H9 (cell line): ENCODE data around the gene SIX2. TPM values are rescaled to one million over a fixed set of nuclear protein-coding genes. Genes with fewer than 3 reads are reported as not detected.

ENCODE experiments used
- DNase-seq: peaks from one replicate; pipeline ENCODE4 v3.0.0-alpha.2; 2017
- H2AFZ ChIP-seq: one replicate; pipeline ENCODE4 v1.6.1; 2013; ENCODE audit warnings: mild to moderate bottlenecking, low read length, control low read depth, moderate library complexity
- H2AK5ac ChIP-seq: 2 replicates; pipeline ENCODE4 v1.6.1; 2013; ENCODE audit warnings: low read length, control low read depth, mixed read lengths; ENCODE audit not compliant: insufficient read length
- H2BK120ac ChIP-seq: one replicate; pipeline ENCODE4 v1.6.1; 2013; ENCODE audit warnings: low read depth, mild to moderate bottlenecking, low read length, control low read depth, inconsistent platforms; ENCODE audit not compliant: poor library complexity, severe bottlenecking
- H2BK12ac ChIP-seq: 2 replicates; pipeline ENCODE4 v1.6.1; 2013; ENCODE audit warnings: low read length, control low read depth, mixed read lengths, low read depth; ENCODE audit not compliant: insufficient read length
- H2BK15ac ChIP-seq: 2 replicates; pipeline ENCODE4 v1.6.1; 2013; ENCODE audit warnings: low read depth, low read length, control low read depth
- H2BK20ac ChIP-seq: one replicate; pipeline ENCODE4 v1.6.1; 2013; ENCODE audit warnings: low read depth, mild to moderate bottlenecking, low read length, control low read depth, inconsistent platforms; ENCODE audit not compliant: poor library complexity, severe bottlenecking
- H2BK5ac ChIP-seq: 2 replicates; pipeline ENCODE4 v1.6.1; 2013; ENCODE audit warnings: low read length, control low read depth, mixed read lengths; ENCODE audit not compliant: insufficient read length
- H3K14ac ChIP-seq: 2 replicates; pipeline ENCODE4 v1.6.1; 2013; ENCODE audit warnings: low read length, control low read depth; ENCODE audit not compliant: insufficient read depth
- H3K18ac ChIP-seq: 2 replicates; pipeline ENCODE4 v1.6.1; 2013; ENCODE audit warnings: low read depth, mild to moderate bottlenecking, mixed read lengths, low read length, control low read depth; ENCODE audit not compliant: insufficient read length
- H3K23ac ChIP-seq: 2 replicates; pipeline ENCODE4 v1.6.1; 2013; ENCODE audit warnings: low read length, control low read depth, mixed read lengths, low read depth; ENCODE audit not compliant: insufficient read length
- H3K23me2 ChIP-seq: 2 replicates; pipeline ENCODE4 v1.6.1; 2013; ENCODE audit warnings: low read depth, mild to moderate bottlenecking, mixed read lengths, low read length, control low read depth; ENCODE audit not compliant: insufficient read length, poor library complexity, severe bottlenecking
- H3K27ac ChIP-seq: 2 replicates; pipeline ENCODE4 v1.5.1; 2013; ENCODE audit warnings: low read length, control low read depth, mixed read lengths, low read depth; ENCODE audit not compliant: insufficient read length
- H3K27me3 ChIP-seq: 2 replicates; pipeline ENCODE4 v1.6.1; 2013; ENCODE audit warnings: low read length, control low read depth, inconsistent platforms; ENCODE audit not compliant: insufficient read depth
- H3K4ac ChIP-seq: 2 replicates; pipeline ENCODE4 v1.6.1; 2013; ENCODE audit warnings: low read depth, mild to moderate bottlenecking, control low read depth, inconsistent platforms, low read length, moderate library complexity
- H3K4me1 ChIP-seq: 2 replicates; pipeline ENCODE4 v1.6.1; 2013; ENCODE audit warnings: low read length, control low read depth, inconsistent platforms; ENCODE audit not compliant: insufficient read depth
- H3K4me2 ChIP-seq: 2 replicates; pipeline ENCODE4 v1.6.1; 2013; ENCODE audit warnings: low read length, control low read depth, mixed read lengths; ENCODE audit not compliant: insufficient read length, insufficient read depth
- H3K56ac ChIP-seq: 2 replicates; pipeline ENCODE4 v1.6.1; 2013; ENCODE audit warnings: low read depth, mild to moderate bottlenecking, mixed read lengths, low read length, control low read depth; ENCODE audit not compliant: insufficient read length
- H3K79me1 ChIP-seq: 2 replicates; pipeline ENCODE4 v1.6.1; 2013; ENCODE audit warnings: low read depth, mild to moderate bottlenecking, moderate library complexity, low read length, control low read depth, inconsistent platforms; ENCODE audit not compliant: insufficient read depth, poor library complexity, severe bottlenecking
- H3K79me2 ChIP-seq: 2 replicates; pipeline ENCODE4 v1.6.1; 2013; ENCODE audit warnings: low read length, control low read depth, inconsistent platforms; ENCODE audit not compliant: insufficient read depth
- H3K9ac ChIP-seq: 2 replicates; pipeline ENCODE4 v1.6.1; 2013; ENCODE audit warnings: low read length, control low read depth, mixed read lengths; ENCODE audit not compliant: insufficient read length; ENCODE audit errors: extremely low read depth
- H3K9me3 ChIP-seq: one replicate; pipeline ENCODE4 v1.6.1; 2013; ENCODE audit warnings: low read depth, low read length, inconsistent platforms; ENCODE audit not compliant: control insufficient read depth
- H3T11ph ChIP-seq: one replicate; pipeline ENCODE4 v1.6.1; 2013; ENCODE audit warnings: mild to moderate bottlenecking, low read length, control low read depth, inconsistent platforms
- H4K20me1 ChIP-seq: one replicate; pipeline ENCODE4 v1.6.1; 2013; ENCODE audit not compliant: control insufficient read depth, insufficient read length, insufficient read depth
- H4K5ac ChIP-seq: 2 replicates; pipeline ENCODE4 v1.6.1; 2013; ENCODE audit warnings: low read depth, mild to moderate bottlenecking, mixed read lengths, low read length, control low read depth; ENCODE audit not compliant: insufficient read length
- H4K8ac ChIP-seq: replicated peaks from 2 replicates; pipeline ENCODE4 v1.6.1; 2013; ENCODE audit warnings: low read length, control low read depth, mixed read lengths, low read depth; ENCODE audit not compliant: insufficient read length
- H4K91ac ChIP-seq: 2 replicates; pipeline ENCODE4 v1.6.1; 2013; ENCODE audit warnings: low read depth, mild to moderate bottlenecking, moderate library complexity, mixed read lengths, low read length, control low read depth; ENCODE audit not compliant: insufficient read length
- H3K27ac Mint-ChIP-seq, 3 experiments: 2 replicates in 2 of 3; 3 replicates in 1 of 3; pipeline ENCODE4 v1.8.0; 2020 to 2021; ENCODE audit warnings: mixed read lengths in 3 of 3, mild to moderate bottlenecking in 1 of 3, moderate library complexity in 1 of 3
- H3K27me3 Mint-ChIP-seq: 2 replicates; pipeline ENCODE4 v1.8.0; 2021; ENCODE audit warnings: low read depth, mild to moderate bottlenecking, moderate library complexity, mixed read lengths
- H3K36me3 Mint-ChIP-seq, 3 experiments: 2 replicates in 2 of 3; 3 replicates in 1 of 3; pipeline ENCODE4 v1.8.0; 2020 to 2021; ENCODE audit warnings: low read depth in 3 of 3, mixed read lengths in 3 of 3; ENCODE audit not compliant: insufficient read depth in 1 of 3
- H3K4me1 Mint-ChIP-seq, 2 experiments: 2 replicates each; pipeline ENCODE4 v1.8.0; 2020; ENCODE audit warnings: mixed read lengths in 2 of 2
- H3K4me3 Mint-ChIP-seq, 2 experiments: 2 replicates in 1 of 2; 3 replicates in 1 of 2; pipeline ENCODE4 v1.8.0; 2020 to 2021; ENCODE audit warnings: mild to moderate bottlenecking in 2 of 2, mixed read lengths in 2 of 2, moderate library complexity in 1 of 2
- H3K9me3 Mint-ChIP-seq, 2 experiments: 2 replicates in 1 of 2; 3 replicates in 1 of 2; pipeline ENCODE4 v1.8.0; 2020; ENCODE audit warnings: mild to moderate bottlenecking in 2 of 2, mixed read lengths in 2 of 2, moderate library complexity in 1 of 2
- WGBS: extraction: QIAGEN DNeasy Blood & Tissue Kit; methylation state at CpG from one replicate; pipeline ENCODE4 v1.1.7; 2013; ENCODE audit warnings: missing lambda C conversion rate, low lambda C conversion rate, mixed read lengths; ENCODE audit not compliant: insufficient read length; ENCODE audit errors: extremely low coverage; 5-methylcytosine and 5-hydroxymethylcytosine counted together
- total RNA-seq: library from RNA; stranded (reverse); gene quantifications from 2 replicates; pipeline ENCODE4 v1.2.1, GENCODE V29; 2021
- TF ChIP-seq, protein P1 (sequence below): fragments of 200-600 bp; sonication (generic); conservative IDR thresholded peaks from 3 replicates; pipeline ENCODE4 v1.8.0; 2021; ENCODE audit warnings: antibody characterized with exemption, mild to moderate bottlenecking

SIX2 gene
- total RNA-seq, 1 experiment from 2014 or later = not detected

DNA sequence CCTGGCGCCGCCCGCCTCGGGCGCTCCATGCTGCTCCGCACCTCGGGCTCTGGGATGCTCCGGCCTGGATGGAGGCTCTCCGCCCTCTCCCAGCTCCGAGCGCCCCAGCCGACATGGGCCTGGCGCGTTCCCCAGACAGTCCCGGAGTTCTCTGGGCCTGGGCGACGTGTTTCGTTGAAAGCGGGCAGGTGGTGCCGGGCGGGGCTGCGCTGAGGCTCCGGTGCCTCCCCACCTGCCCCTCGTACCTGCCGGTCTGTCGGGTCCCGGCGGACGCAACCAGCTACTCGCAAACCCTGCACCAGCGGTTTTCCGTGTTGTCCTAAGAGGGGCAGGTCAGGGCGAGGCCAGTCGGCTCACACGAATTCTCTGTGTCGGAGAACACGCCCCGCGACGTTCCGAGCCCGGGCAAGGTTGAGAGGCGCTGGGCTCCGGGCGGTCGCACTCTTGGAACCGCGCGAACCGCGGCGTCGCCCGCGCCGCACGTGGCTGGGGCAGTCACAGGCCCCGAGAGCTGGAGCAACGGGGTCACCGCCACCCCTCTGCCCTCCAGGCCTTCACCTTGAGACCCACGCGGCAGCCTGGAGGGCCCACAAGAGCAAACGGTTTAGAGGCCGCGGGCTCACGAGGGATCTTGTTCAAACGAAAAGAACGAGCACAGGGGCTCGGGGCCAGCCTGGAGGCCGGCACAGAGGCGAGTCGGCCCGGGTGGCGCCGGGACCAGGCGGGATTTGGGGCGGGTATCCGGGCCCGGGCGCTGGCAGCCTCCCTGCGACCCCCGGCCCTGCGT, 4.2 kb upstream of the SIX2 start:
- no CpG with 5 or more reads among the region's 83 CpGs for WGBS
- H3K27ac ChIP-seq = no peak overlapping the region
- no peak overlapping the region for H2AK5ac ChIP-seq
- no peaks in the 10 kb centered on the region for H3K4me1 ChIP-seq
- no peak overlapping the region for H3K18ac ChIP-seq
- H3K4me3 Mint-ChIP-seq = peak overlapping the region; percentile 26 to 64; a peak in 4 of 5 replicates
- DNase-seq = peak; percentile 59
- no peaks in the 10 kb centered on the region for H3K79me1 ChIP-seq
- no peak overlapping the region for H3K27ac Mint-ChIP-seq
- no peaks in the 10 kb centered on the region for H3K9me3 ChIP-seq
- H2BK12ac ChIP-seq = no peak overlapping the region
- H2BK5ac ChIP-seq = no peak overlapping the region
- no peak overlapping the region for H2BK120ac ChIP-seq
- H3K4me1 Mint-ChIP-seq = peaks cover 12 to 35% of the 10 kb centered on the region in 2 experiments
- H4K20me1 ChIP-seq = no peaks in the 10 kb centered on the region
- H3T11ph ChIP-seq = no peak overlapping the region
- no peak overlapping the region for H2BK20ac ChIP-seq
- no peak overlapping the region for H2AFZ ChIP-seq
- H3K23ac ChIP-seq = no peak overlapping the region
- H3K9ac ChIP-seq = no peak overlapping the region
- no peaks in the 10 kb centered on the region for H3K9me3 Mint-ChIP-seq
- H3K4ac ChIP-seq = no peak overlapping the region
- TF ChIP-seq, protein P1, sequence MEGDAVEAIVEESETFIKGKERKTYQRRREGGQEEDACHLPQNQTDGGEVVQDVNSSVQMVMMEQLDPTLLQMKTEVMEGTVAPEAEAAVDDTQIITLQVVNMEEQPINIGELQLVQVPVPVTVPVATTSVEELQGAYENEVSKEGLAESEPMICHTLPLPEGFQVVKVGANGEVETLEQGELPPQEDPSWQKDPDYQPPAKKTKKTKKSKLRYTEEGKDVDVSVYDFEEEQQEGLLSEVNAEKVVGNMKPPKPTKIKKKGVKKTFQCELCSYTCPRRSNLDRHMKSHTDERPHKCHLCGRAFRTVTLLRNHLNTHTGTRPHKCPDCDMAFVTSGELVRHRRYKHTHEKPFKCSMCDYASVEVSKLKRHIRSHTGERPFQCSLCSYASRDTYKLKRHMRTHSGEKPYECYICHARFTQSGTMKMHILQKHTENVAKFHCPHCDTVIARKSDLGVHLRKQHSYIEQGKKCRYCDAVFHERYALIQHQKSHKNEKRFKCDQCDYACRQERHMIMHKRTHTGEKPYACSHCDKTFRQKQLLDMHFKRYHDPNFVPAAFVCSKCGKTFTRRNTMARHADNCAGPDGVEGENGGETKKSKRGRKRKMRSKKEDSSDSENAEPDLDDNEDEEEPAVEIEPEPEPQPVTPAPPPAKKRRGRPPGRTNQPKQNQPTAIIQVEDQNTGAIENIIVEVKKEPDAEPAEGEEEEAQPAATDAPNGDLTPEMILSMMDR = no peak
- no peak overlapping the region for H3K56ac ChIP-seq
- H3K27me3 ChIP-seq = peaks cover 39% of the 10 kb centered on the region
- H3K23me2 ChIP-seq = peaks cover 25% of the 10 kb centered on the region
- no peak overlapping the region for H4K8ac ChIP-seq
- H2BK15ac ChIP-seq = no peak overlapping the region
- no peak overlapping the region for H4K5ac ChIP-seq
- H3K36me3 Mint-ChIP-seq = peaks cover 0 to 1% (median 0%) of the 10 kb centered on the region in 3 experiments; a peak in 3 of 7 replicates
- H3K27me3 Mint-ChIP-seq = peaks cover 93% of the 10 kb centered on the region
- no peaks in the 10 kb centered on the region for H3K79me2 ChIP-seq
- 0 out of 2 replicates have a peak overlapping the region, but pooled peaks have one; percentile 61 for H3K14ac ChIP-seq
- H3K4me2 ChIP-seq = peak overlapping the region; percentile 58
- no peak overlapping the region for H4K91ac ChIP-seq
